A673 (cell line): ENCODE results near the gene BOD1L2. TPM values are rescaled to one million over a fixed set of nuclear protein-coding genes. Genes with fewer than 3 reads are reported as not detected.
A peak's percentile ranks its signal among the peaks of the same experiment; 100 is the strongest.

Source experiments
- BruUV-seq: library from RNA; stranded (reverse); fragments of 400-500 nt; replicated peaks from 2 replicates; lab custom pipeline; 2021; lab: Mats Ljungman, UMichigan
- CTCF ChIA-PET: fragments of 300-600 bp; sonication (Branson Sonifier 250); formaldehyde crosslinking; loops from one replicate; lab custom pipeline; 2022; ENCODE audit warnings: antibody characterized with exemption; lab: Charles Lee
- POLR2A ChIA-PET: fragments of 300-600 bp; sonication (Branson Sonifier 250); formaldehyde crosslinking; loops from one replicate; lab custom pipeline; 2022; ENCODE audit warnings: antibody characterized with exemption; ENCODE audit not compliant: low non-redundant PET; lab: Charles Lee
- DNase-seq: peaks from one replicate; pipeline ENCODE4 v3.0.0-alpha.2; 2015; ENCODE audit warnings: low spot score
- H3K27ac ChIP-seq: fragments of 200-600 bp; sonication (generic); 2 replicates; pipeline ENCODE4 v1.5.1; 2016; ENCODE audit warnings: mixed run types, low read depth, mild to moderate bottlenecking, mixed read lengths, antibody characterized with exemption, low read length; ENCODE audit not compliant: poor library complexity, severe bottlenecking
- H3K27me3 ChIP-seq: fragments of 200-600 bp; sonication (generic); replicated peaks from 2 replicates; pipeline ENCODE4 v1.6.1; 2017; ENCODE audit warnings: mixed run types, low read depth, mild to moderate bottlenecking, mixed read lengths, antibody characterized with exemption, low read length; ENCODE audit not compliant: insufficient read depth, poor library complexity
- H3K36me3 ChIP-seq: fragments of 200-600 bp; sonication (generic); 2 replicates; pipeline ENCODE4 v1.6.1; 2016; ENCODE audit warnings: mixed run types, mild to moderate bottlenecking, mixed read lengths, antibody characterized with exemption, low read length; ENCODE audit not compliant: insufficient read depth, poor library complexity, severe bottlenecking
- H3K4me1 ChIP-seq: fragments of 200-600 bp; sonication (generic); 2 replicates; pipeline ENCODE4 v1.6.1; 2017; ENCODE audit warnings: mixed run types, mild to moderate bottlenecking, mixed read lengths, antibody characterized with exemption, low read length; ENCODE audit not compliant: insufficient read depth, poor library complexity, severe bottlenecking
- H3K4me3 ChIP-seq: fragments of 200-600 bp; sonication (generic); 2 replicates; pipeline ENCODE4 v1.5.1; 2016; ENCODE audit warnings: low read depth, mixed run types, mild to moderate bottlenecking, mixed read lengths, low read length; ENCODE audit not compliant: poor library complexity, severe bottlenecking
- H3K9me3 ChIP-seq: fragments of 200-600 bp; sonication (generic); 2 replicates; pipeline ENCODE4 v1.6.1; 2016; ENCODE audit warnings: mixed run types, low read depth, mild to moderate bottlenecking, mixed read lengths, antibody characterized with exemption, low read length; ENCODE audit not compliant: poor library complexity, severe bottlenecking
- CTCF ChIP-seq: fragments of 300-800, 200-600 bp; sonication (generic); conservative IDR thresholded peaks from 2 replicates; pipeline ENCODE4 v1.5.1; 2017; ENCODE audit warnings: low read depth, mild to moderate bottlenecking, antibody characterized with exemption, low read length, moderate library complexity, mixed read lengths
- EZH2 ChIP-seq: fragments of 200-600 bp; sonication (generic); IDR thresholded peaks from 2 replicates; pipeline ENCODE4 v1.6.1; 2017; ENCODE audit warnings: borderline replicate concordance, low read depth, mild to moderate bottlenecking, mixed read lengths, antibody characterized with exemption, low read length; ENCODE audit not compliant: poor library complexity, severe bottlenecking
- intact Hi-C: fragments of 100-400 bp; cut with micrococcal nuclease; formaldehyde crosslinking; loops from one replicate; pipeline ENCODE4 v1.10.0; 2022; ENCODE audit not compliant: unreplicated experiment
- total RNA-seq: library from RNA; stranded (reverse); gene quantifications from 2 replicates; pipeline ENCODE4 v1.2.3, GENCODE V29; 2021

BOD1L2 gene
- total RNA-seq, 1 experiment from 2014 or later = not detected

- Histone ChIP-seq H3K36me3 (no peaks in the 10 kb centered on the region), H3K9me3 (no peaks in the 10 kb centered on the region), H3K4me3 (no peak overlapping the region), H3K27me3 (peaks cover 40% of the 10 kb centered on the region), H3K27ac (no peak overlapping the region), H3K4me1 (no peaks in the 10 kb centered on the region)
- DNase-seq = peak; percentile 18
- intact Hi-C loops = no loop called here
- no TSS peak for BruUV-seq
- CTCF ChIA-PET = no interaction called here
- no peak for TF ChIP-seq CTCF
- TF ChIP-seq EZH2 = no peak
- POLR2A ChIA-PET = no interaction called here
Observed at GRCh38 chr18:57150828-57151227, 3.9 kb downstream of the BOD1L2 start.

- no peak for DNase-seq
- no peaks in the 10 kb centered on the region for H3K9me3 ChIP-seq
- ChIA-PET POLR2A (no interaction called here), CTCF (no interaction called here)
- no peak for TF ChIP-seq CTCF
- no peak for TF ChIP-seq EZH2
- no peaks in the 10 kb centered on the region for H3K4me1 ChIP-seq
- peaks cover 25% of the 10 kb centered on the region for H3K27me3 ChIP-seq
- no TSS peak for BruUV-seq
- no peak overlapping the region for H3K27ac ChIP-seq
- H3K4me3 ChIP-seq = no peak overlapping the region
- H3K36me3 ChIP-seq = no peaks in the 10 kb centered on the region
- intact Hi-C loops = no loop called here
Observed at GRCh38 chr18:57154191-57154830, 7.4 kb downstream of the BOD1L2 start.

- CTCF ChIA-PET = no interaction called here
- POLR2A ChIA-PET = no interaction called here
- Histone ChIP-seq H3K4me3 (no peak overlapping the region), H3K27me3 (peaks cover 39% of the 10 kb centered on the region), H3K4me1 (no peaks in the 10 kb centered on the region), H3K27ac (no peak overlapping the region), H3K9me3 (no peaks in the 10 kb centered on the region), H3K36me3 (no peaks in the 10 kb centered on the region)
- intact Hi-C loops = no loop called here
- no peak for TF ChIP-seq EZH2
- no peak for TF ChIP-seq CTCF
- BruUV-seq = no TSS peak
- no peak for DNase-seq
Observed at GRCh38 chr18:57164401-57164800, 17.5 kb downstream of the BOD1L2 start.
